Testis (tissue), 3 donors: ENCODE data around the gene KLHL40. TPM values are rescaled to one million over a fixed set of nuclear protein-coding genes. Genes with fewer than 3 reads are reported as not detected.

ENCODE experiments used
- DNase-seq: peaks from one replicate; pipeline ENCODE4 v3.0.0-alpha.2; 2019
- H3K27ac ChIP-seq, 2 donors: fragments of 200-600 bp; sonication (generic); one replicate each; pipeline ENCODE4 v1.5.1; 2019
- H3K27me3 ChIP-seq: fragments of 200-600 bp; sonication (generic); one replicate; pipeline ENCODE4 v1.5.1; 2019
- H3K36me3 ChIP-seq: fragments of 200-600 bp; sonication (generic); one replicate; pipeline ENCODE4 v1.5.1; 2017; ENCODE audit warnings: low read depth; ENCODE audit errors: missing control alignments
- H3K4me1 ChIP-seq: fragments of 200-600 bp; sonication (generic); one replicate; pipeline ENCODE4 v1.5.1; 2019
- H3K4me3 ChIP-seq, 2 donors: fragments of 200-600 bp; sonication (generic); one replicate each; pipeline ENCODE4 v1.5.1; 2017 to 2019
- H3K9me3 ChIP-seq: fragments of 200-600 bp; sonication (generic); one replicate; pipeline ENCODE4 v1.5.1; 2017
- POLR2A ChIP-seq: fragments of 450-650 bp; IDR thresholded peaks from one replicate; pipeline ENCODE4 v1.6.1; 2017; ENCODE audit warnings: antibody characterized with exemption, mild to moderate bottlenecking, moderate library complexity
- WGBS, 2 donors: methylation state at CpG; one replicate each; pipeline ENCODE4 v1.1.5; 2018; 5-methylcytosine and 5-hydroxymethylcytosine counted together
- intact Hi-C: fragments of 100-400 bp; cut with DNase I; formaldehyde crosslinking; loops from one replicate; pipeline ENCODE4 v1.15.1; 2023; ENCODE audit warnings: low total_unique reads
- polyA plus RNA-seq: library from polyadenylated mRNA; stranded (reverse); fragments of 350-450 nt; fragmentation: Illumina TruSeq; extraction: RNeasy Lipid Tissue Mini Kit (QIAGEN cat#74804); gene quantifications from one replicate; pipeline ENCODE4 v1.2.3, GENCODE V29; 2014; ENCODE audit warnings: low read depth, low replicate concordance; ENCODE audit not compliant: insufficient read depth
- total RNA-seq, 2 donors: library from RNA; depleted of rRNA; stranded (reverse); fragments of >200 nt; gene quantifications; one replicate each; pipeline ENCODE4 v1.2.3, GENCODE V29; 2016
- TF ChIP-seq, protein P1 (sequence below), 3 experiments: fragments of 450-650 bp in 2 of 3; fragments of 200-600 bp in 1 of 3; sonication (generic) in 1 of 3; IDR thresholded peaks; one replicate each; pipeline ENCODE4 v1.5.1; 2016 to 2019; ENCODE audit warnings: antibody characterized with exemption in 3 of 3, mild to moderate bottlenecking in 2 of 3, moderate library complexity in 1 of 3

The KLHL40 gene
- total and polyA plus RNA-seq, 3 donors from 2014 or later: 0.62 to 3.2 (median 3.1) TPM

DNA sequence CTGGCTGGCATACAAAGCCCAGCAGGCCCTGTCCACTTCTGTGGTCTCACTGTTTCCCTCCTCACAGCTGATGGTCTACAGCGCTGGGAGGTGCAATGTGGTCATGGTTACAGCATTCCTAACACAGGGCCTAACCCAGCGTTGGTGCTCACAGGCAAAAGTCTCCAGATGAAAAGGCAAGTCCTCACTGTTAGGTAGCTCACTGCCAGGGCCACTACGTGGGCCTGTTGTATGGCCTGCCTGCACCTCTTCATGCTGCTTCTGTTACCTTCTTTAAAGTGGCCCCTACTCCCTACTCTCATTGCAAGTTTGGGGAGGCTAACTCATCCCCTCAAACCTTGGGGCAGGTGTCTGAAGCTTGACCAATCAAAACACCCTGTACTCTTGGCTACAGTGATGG is 56.5 kb downstream of the KLHL40 start:
- Histone ChIP-seq H3K4me1 (peaks cover 12% of the 10 kb centered on the region), H3K4me3 (no peak overlapping the region), H3K27ac (no peak overlapping the region), H3K27me3 (no peaks in the 10 kb centered on the region), H3K9me3 (no peaks in the 10 kb centered on the region), H3K36me3 (no peaks in the 10 kb centered on the region)
- 90% methylated on average over 3 of the region's 3 CpGs for WGBS, 2 donors
- intact Hi-C loops: no loop called here
- DNase-seq: no peak
- TF ChIP-seq, protein P1, sequence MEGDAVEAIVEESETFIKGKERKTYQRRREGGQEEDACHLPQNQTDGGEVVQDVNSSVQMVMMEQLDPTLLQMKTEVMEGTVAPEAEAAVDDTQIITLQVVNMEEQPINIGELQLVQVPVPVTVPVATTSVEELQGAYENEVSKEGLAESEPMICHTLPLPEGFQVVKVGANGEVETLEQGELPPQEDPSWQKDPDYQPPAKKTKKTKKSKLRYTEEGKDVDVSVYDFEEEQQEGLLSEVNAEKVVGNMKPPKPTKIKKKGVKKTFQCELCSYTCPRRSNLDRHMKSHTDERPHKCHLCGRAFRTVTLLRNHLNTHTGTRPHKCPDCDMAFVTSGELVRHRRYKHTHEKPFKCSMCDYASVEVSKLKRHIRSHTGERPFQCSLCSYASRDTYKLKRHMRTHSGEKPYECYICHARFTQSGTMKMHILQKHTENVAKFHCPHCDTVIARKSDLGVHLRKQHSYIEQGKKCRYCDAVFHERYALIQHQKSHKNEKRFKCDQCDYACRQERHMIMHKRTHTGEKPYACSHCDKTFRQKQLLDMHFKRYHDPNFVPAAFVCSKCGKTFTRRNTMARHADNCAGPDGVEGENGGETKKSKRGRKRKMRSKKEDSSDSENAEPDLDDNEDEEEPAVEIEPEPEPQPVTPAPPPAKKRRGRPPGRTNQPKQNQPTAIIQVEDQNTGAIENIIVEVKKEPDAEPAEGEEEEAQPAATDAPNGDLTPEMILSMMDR (IDR thresholded peaks at IDR 0.05): no peak
- no peak for TF ChIP-seq POLR2A

Other genes with a start within 250 kb of the KLHL40 start
- 10 to 100 TPM in 1 of 2 donors, 1 to 10 TPM in 1; 4.6 to 10.2 TPM for gene VIPR1, start 182.9 kb upstream of the KLHL40 start, total RNA-seq
- 3.4 TPM for gene VIPR1, start 182.9 kb upstream of the KLHL40 start, polyA plus RNA-seq
- gene SEC22C, start 103.6 kb upstream of the KLHL40 start, total RNA-seq: 10 to 100 TPM; 61.0 to 66.0 TPM
- gene SEC22C, start 103.6 kb upstream of the KLHL40 start, polyA plus RNA-seq: 86.3 TPM
- gene SS18L2, start 94.7 kb upstream of the KLHL40 start, total RNA-seq: 10 to 100 TPM; 12.9 to 18.4 TPM
- gene SS18L2, start 94.7 kb upstream of the KLHL40 start, polyA plus RNA-seq: 15.6 TPM
- gene NKTR, start 84.9 kb upstream of the KLHL40 start, total RNA-seq: 100 to 1,000 TPM; 175 to 203 TPM
- 42.2 TPM for gene NKTR, start 84.9 kb upstream of the KLHL40 start, polyA plus RNA-seq
- gene ZBTB47, start 31.8 kb upstream of the KLHL40 start, total RNA-seq: 10 to 100 TPM; 16.7 to 22.8 TPM
- gene ZBTB47, start 31.8 kb upstream of the KLHL40 start, polyA plus RNA-seq: 18.1 TPM
- gene HHATL, start 17.3 kb downstream of the KLHL40 start, total RNA-seq: 1 to 10 TPM; 6.4 to 7.2 TPM
- gene HHATL, start 17.3 kb downstream of the KLHL40 start, polyA plus RNA-seq: 6.1 TPM
- 10 to 100 TPM in 1 of 2 donors, 1 to 10 TPM in 1; 6.5 to 12.5 TPM for gene CCDC13, start 87.7 kb downstream of the KLHL40 start, total RNA-seq
- gene CCDC13, start 87.7 kb downstream of the KLHL40 start, polyA plus RNA-seq: 23.0 TPM
- 100 to 1,000 TPM in 1 of 2 donors, 10 to 100 TPM in 1; 95.6 to 110 TPM for gene HIGD1A, start 119.0 kb downstream of the KLHL40 start, total RNA-seq
- 133 TPM for gene HIGD1A, start 119.0 kb downstream of the KLHL40 start, polyA plus RNA-seq
- gene ACKR2, start 123.9 kb downstream of the KLHL40 start, total RNA-seq: 1 to 10 TPM; 3.4 to 7.8 TPM
- 2.7 TPM for gene ACKR2, start 123.9 kb downstream of the KLHL40 start, polyA plus RNA-seq
- gene CYP8B1, start 190.3 kb downstream of the KLHL40 start, total RNA-seq: not detected
- not detected for gene CYP8B1, start 190.3 kb downstream of the KLHL40 start, polyA plus RNA-seq
- 10 to 100 TPM; 19.2 to 23.5 TPM for gene ZNF662, start 220.6 kb downstream of the KLHL40 start, total RNA-seq
- 11.2 TPM for gene ZNF662, start 220.6 kb downstream of the KLHL40 start, polyA plus RNA-seq